OCI-LY3 (cell line): ENCODE results near the gene ATP8B3.

ENCODE experiments used
- CTCF ChIP-seq: fragments of 200-600, 300-600 bp; sonication (generic); IDR thresholded peaks from 2 replicates; pipeline ENCODE4 v1.5.1; 2014; ENCODE audit warnings: antibody characterized with exemption, low read length, low read depth
- EZH2phosphoT487 ChIP-seq: fragments of 200-600 bp; shearing (Covaris generic); IDR thresholded peaks from 2 replicates; pipeline ENCODE4 v1.6.1; 2018; ENCODE audit warnings: antibody characterized with exemption, mixed run types, low read depth

DNA sequence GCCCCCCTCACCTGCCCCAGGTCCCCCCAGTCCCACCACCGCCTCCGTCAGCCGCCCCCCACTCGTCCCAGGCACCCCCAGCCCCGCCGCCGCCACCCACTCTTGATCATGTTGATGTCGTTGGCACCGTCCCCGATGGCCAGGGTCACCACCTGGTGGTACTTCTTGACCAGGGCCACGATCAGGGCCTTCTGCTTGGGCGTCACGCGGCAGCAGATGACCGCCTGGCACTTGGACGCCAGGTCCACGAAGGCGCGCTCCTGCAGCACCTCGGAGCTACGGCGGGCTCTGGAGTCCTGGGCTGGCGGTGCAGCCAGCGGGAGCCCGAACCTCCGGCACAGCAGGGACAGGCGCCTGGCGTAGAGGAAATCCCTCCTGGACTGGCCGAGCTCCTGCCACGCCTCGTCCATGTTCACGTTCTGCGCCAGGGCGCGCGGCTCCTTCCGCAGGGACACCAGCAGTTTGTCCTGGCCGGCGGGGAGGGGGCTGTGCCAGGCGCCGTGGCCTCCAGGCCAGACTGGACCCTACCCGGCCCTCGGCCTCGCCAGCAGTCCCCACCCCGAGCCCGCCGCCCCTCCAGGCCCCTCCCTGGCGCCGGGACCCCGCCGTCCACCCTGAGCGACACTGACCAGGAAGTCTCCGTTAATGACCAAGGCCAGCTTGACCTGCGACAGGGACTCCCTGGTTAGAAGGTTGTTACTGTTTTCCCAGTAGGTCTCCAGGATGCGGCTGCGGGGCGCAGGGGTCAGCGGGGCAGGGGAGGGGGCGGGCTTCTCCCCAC, 22.6 kb downstream of the ATP8B3 start:
- TF ChIP-seq CTCF = no peak
- TF ChIP-seq EZH2phosphoT487 = no peak
